Common myeloid progenitor, CD34-positive (primary cell): Measurements from ENCODE around the gene POU2F1.

Experiments
- CTCF ChIA-PET: fragments of 350-600 bp; sonication (Branson Sonifier 250); formaldehyde crosslinking; loops from one replicate; lab custom pipeline; 2021; ENCODE audit warnings: antibody characterized with exemption; lab: Charles Lee
- POLR2A ChIA-PET: fragments of 350-600 bp; sonication (Branson Sonifier 250); formaldehyde crosslinking; loops from one replicate; lab custom pipeline; 2021; ENCODE audit warnings: antibody characterized with exemption; lab: Charles Lee
- DNase-seq, 3 donors: peaks; one replicate each; pipeline versions ENCODE4 v3.0.0 to v3.0.0-alpha.2; 2013
- H3K27ac ChIP-seq, 2 experiments: 1 replicate in 1 of 2; 2 replicates in 1 of 2; pipeline ENCODE4 v1.7.0; 2013; ENCODE audit warnings: inconsistent platforms in 2 of 2, low read length in 2 of 2, mild to moderate bottlenecking in 2 of 2, low read depth in 1 of 2, moderate library complexity in 1 of 2; ENCODE audit not compliant: severe bottlenecking in 2 of 2, insufficient read depth in 1 of 2, poor library complexity in 1 of 2
- H3K27me3 ChIP-seq, 5 experiments: replicated peaks in 2 of 5; 1 replicate in 3 of 5; 2 replicates in 2 of 5; pipeline versions ENCODE4 v1.6.1 to v1.7.0; 2013; ENCODE audit warnings: low read length in 4 of 5, mild to moderate bottlenecking in 2 of 5, moderate library complexity in 2 of 5, inconsistent platforms in 1 of 5; ENCODE audit not compliant: insufficient read depth in 5 of 5, control insufficient read depth in 4 of 5
- H3K36me3 ChIP-seq, 4 experiments: 1 replicate in 2 of 4; 2 replicates in 2 of 4; pipeline versions ENCODE4 v1.6.1 to v1.7.0; 2013; ENCODE audit warnings: low read length in 3 of 4, control low read depth in 1 of 4, mild to moderate bottlenecking in 1 of 4; ENCODE audit not compliant: control insufficient read depth in 4 of 4, insufficient read depth in 4 of 4
- H3K4me1 ChIP-seq, 4 experiments: 1 replicate in 3 of 4; 2 replicates in 1 of 4; pipeline versions ENCODE4 v1.6.1 to v1.7.1; 2013; ENCODE audit warnings: low read length in 3 of 4, mild to moderate bottlenecking in 3 of 4, control low read depth in 1 of 4, inconsistent platforms in 1 of 4, moderate library complexity in 1 of 4; ENCODE audit not compliant: control insufficient read depth in 4 of 4, insufficient read depth in 4 of 4; ENCODE audit errors: control extremely low read depth in 1 of 4
- H3K4me3 ChIP-seq, 7 experiments: 1 replicate in 4 of 7; 2 replicates in 3 of 7; pipeline versions ENCODE4 v1.5.1 to v1.7.0; 2013; ENCODE audit warnings: mild to moderate bottlenecking in 7 of 7, low read length in 6 of 7, moderate library complexity in 6 of 7, inconsistent platforms in 2 of 7, low read depth in 2 of 7, control low read depth in 1 of 7; ENCODE audit not compliant: insufficient read depth in 4 of 7, control insufficient read depth in 1 of 7; ENCODE audit errors: extremely low read depth in 1 of 7
- H3K9me3 ChIP-seq, 5 experiments: 1 replicate in 4 of 5; 2 replicates in 1 of 5; pipeline versions ENCODE4 v1.6.1 to v1.7.1; 2013; ENCODE audit warnings: low read length in 4 of 5, mild to moderate bottlenecking in 2 of 5, inconsistent platforms in 1 of 5, low read depth in 1 of 5, moderate library complexity in 1 of 5; ENCODE audit not compliant: control insufficient read depth in 4 of 5, insufficient read depth in 2 of 5; ENCODE audit errors: control extremely low read depth in 1 of 5
- WGBS: methylation state at CpG from one replicate; pipeline ENCODE4 v1.1.5; 2013; ENCODE audit not compliant: insufficient coverage; 5-methylcytosine and 5-hydroxymethylcytosine counted together

POU2F1 gene

DNA sequence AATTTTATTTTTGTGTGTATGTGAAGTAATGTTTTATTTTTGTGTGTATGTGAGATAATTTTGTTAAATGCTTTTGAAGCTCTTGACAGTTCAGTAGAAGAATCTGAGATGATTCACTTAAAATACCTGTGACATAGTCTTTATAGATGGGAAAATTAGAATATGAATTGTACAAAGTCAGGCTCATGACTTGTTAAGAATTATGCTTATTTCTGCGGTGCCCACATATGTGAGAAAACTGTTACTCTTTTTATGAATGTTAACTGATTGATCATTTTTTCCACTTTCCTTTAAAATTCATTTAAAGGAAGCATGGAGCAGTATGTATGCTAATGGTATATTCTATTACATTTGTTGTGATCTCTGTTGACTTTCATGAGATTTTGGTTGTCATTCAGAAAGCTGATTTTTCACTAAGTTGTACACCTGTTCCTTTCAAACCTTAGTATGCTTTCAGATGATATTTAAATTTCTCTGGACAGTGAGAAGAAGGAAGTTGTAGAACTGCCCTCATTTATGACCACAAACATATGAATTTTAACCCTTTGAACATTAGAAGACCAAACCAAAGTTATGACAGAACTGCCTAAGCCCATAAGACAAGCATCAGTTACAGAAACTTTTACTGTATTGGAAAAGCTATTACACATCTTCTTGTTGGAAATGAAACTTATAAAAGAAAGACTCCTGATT is 110.1 kb downstream of the POU2F1 start:
- no peaks in the 10 kb centered on the region for H3K27me3 ChIP-seq
- CTCF ChIA-PET: interaction anchor here (1.0 to 1.3 kb wide), 2 partner anchors 10 to 202 kb away, joined by 4 read pairs; no protein-coding TSS in a partner anchor
- peaks cover 0 to 12% (median 2%) of the 10 kb centered on the region in 4 experiments for H3K36me3 ChIP-seq
- peak overlapping the region in 1 of 2 experiments; percentile 29 for H3K27ac ChIP-seq
- H3K4me1 ChIP-seq: peaks cover 21 to 55% (median 30%) of the 10 kb centered on the region in 4 experiments
- WGBS: no CpG with 5 or more reads among the region's 1 CpG
- POLR2A ChIA-PET: no interaction called here
- peak overlapping the region in 1 of 7 experiments; percentile 83 for H3K4me3 ChIP-seq
- DNase-seq: peak in 1 of 3 donors; percentile 25
- no peaks in the 10 kb centered on the region for H3K9me3 ChIP-seq

DNA sequence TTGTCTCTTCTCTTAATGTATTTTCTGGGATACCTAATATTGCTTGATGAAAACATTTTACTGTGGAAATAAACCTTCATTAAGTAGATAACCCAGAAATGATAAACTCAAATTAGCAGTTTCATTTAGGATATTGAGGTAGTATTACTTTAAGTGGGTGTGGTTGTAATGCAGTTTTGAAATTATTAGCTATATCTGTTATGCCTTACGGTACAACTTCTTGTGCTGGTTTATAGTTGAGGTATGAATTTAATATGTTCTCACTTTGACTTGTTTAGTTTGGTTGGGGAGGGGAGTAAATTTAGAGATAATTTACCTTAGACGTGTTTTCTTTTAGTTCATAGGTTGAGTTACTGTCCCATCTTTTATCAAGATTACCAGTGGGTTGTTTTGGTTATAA is 111.0 kb downstream of the POU2F1 start:
- Histone ChIP-seq H3K4me3 (peak overlapping the region in 2 of 7 experiments; percentile 55 to 83), H3K4me1 (peaks cover 21 to 55% (median 30%) of the 10 kb centered on the region in 4 experiments), H3K27me3 (no peaks in the 10 kb centered on the region), H3K27ac (peak overlapping the region in 1 of 2 experiments; percentile 62), H3K36me3 (peaks cover 0 to 12% (median 4%) of the 10 kb centered on the region in 4 experiments), H3K9me3 (no peaks in the 10 kb centered on the region)
- no peak for DNase-seq
- ChIA-PET POLR2A (no interaction called here), CTCF (interaction anchor here (1.0 to 1.3 kb wide), 2 partner anchors 60 to 201 kb away, joined by 3 to 4 read pairs; no protein-coding TSS in a partner anchor)
- WGBS: 50% methylated on average over 1 of the region's 2 CpGs

DNA sequence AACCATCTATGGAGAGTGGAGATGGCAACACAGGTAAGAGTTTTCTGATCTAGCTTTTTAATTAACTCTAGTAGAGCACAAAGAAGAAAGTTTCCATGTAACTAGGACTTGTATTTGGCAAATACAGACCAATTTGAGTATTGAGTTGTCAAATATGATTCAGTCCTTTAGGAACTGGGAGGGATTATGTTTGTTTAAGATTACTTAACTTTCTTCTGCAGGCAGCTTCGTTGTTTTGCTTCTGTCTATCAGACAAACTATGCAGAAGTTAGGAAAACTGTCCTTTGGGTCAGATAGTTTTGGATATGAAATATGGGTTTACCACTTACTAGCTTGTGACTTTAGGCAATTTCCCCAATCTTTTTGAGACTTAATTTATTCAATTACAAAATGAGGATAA is 111.8 kb downstream of the POU2F1 start:
- POLR2A ChIA-PET: interaction anchor here (0.9 kb wide), 2 partner anchors 36 to 58 kb away, joined by 3 to 4 read pairs; no protein-coding TSS in a partner anchor
- Histone ChIP-seq H3K27ac (peak overlapping the region in 1 of 2 experiments; percentile 1), H3K9me3 (peaks cover 0 to 5% (median 3%) of the 10 kb centered on the region in 5 experiments), H3K36me3 (peaks cover 0 to 14% (median 6%) of the 10 kb centered on the region in 4 experiments), H3K4me3 (peak overlapping the region in 2 of 7 experiments; percentile 43 to 52), H3K4me1 (peaks cover 21 to 55% (median 30%) of the 10 kb centered on the region in 4 experiments), H3K27me3 (no peaks in the 10 kb centered on the region)
- peak in 2 of 3 donors; percentile 30 to 57 for DNase-seq
- no CpG with 5 or more reads among the region's 1 CpG for WGBS
- CTCF ChIA-PET: interaction anchor here (1.0 to 1.3 kb wide), 2 partner anchors 61 to 65 kb away, joined by 3 to 4 read pairs; no protein-coding TSS in a partner anchor

- DNase-seq: peak in 2 of 3 donors; percentile 58 to 71
- ChIA-PET CTCF (interaction anchor here (1.0 kb wide), 1 partner anchor 65 kb away, joined by 4 read pairs; no protein-coding TSS in a partner anchor), POLR2A (interaction anchor here (0.9 kb wide), 2 partner anchors 37 to 58 kb away, joined by 3 to 4 read pairs; no protein-coding TSS in a partner anchor)
- H3K9me3 ChIP-seq: peaks cover 0 to 7% (median 5%) of the 10 kb centered on the region in 5 experiments
- no CpG with 5 or more reads among the region's 2 CpGs for WGBS
- H3K4me1 ChIP-seq: peaks cover 21 to 55% (median 30%) of the 10 kb centered on the region in 4 experiments
- peak overlapping the region in 1 of 2 experiments; percentile 1 for H3K27ac ChIP-seq
- peaks cover under 1 to 18% (median 12%) of the 10 kb centered on the region in 4 experiments for H3K36me3 ChIP-seq
- peak overlapping the region in 3 of 7 experiments; percentile 13 to 52 (median 27) for H3K4me3 ChIP-seq
- H3K27me3 ChIP-seq: no peaks in the 10 kb centered on the region
Observed at GRCh38 chr1:167333124-167333523, 112.4 kb downstream of the POU2F1 start.

GRCh38 chr1:167333703-167334102 is 113.0 kb downstream of the POU2F1 start:
- Histone ChIP-seq H3K4me1 (peaks cover 15 to 49% (median 24%) of the 10 kb centered on the region in 4 experiments), H3K27ac (no peak overlapping the region), H3K4me3 (peak overlapping the region in 2 of 7 experiments; percentile 13 to 52), H3K27me3 (no peaks in the 10 kb centered on the region), H3K9me3 (peaks cover 5 to 11% (median 5%) of the 10 kb centered on the region in 5 experiments), H3K36me3 (peaks cover 3 to 19% (median 14%) of the 10 kb centered on the region in 4 experiments)
- no peak for DNase-seq
- POLR2A ChIA-PET: no interaction called here
- CTCF ChIA-PET: no interaction called here
- WGBS: no CpG with 5 or more reads among the region's 1 CpG

GRCh38 chr1:167339405-167339804 is 118.7 kb downstream of the POU2F1 start:
- ChIA-PET POLR2A (interaction anchor here (0.7 kb wide), 1 partner anchor 44 kb away, joined by 3 read pairs; no protein-coding TSS in a partner anchor), CTCF (interaction anchor here (0.6 to 1.6 kb wide), 6 partner anchors 13 to 111 kb away, joined by 3 to 4 read pairs (median 3); no protein-coding TSS in a partner anchor)
- no peak for DNase-seq

More at GRCh38 chr1:167339405-167339804, 118.7 kb downstream of the POU2F1 start:
- H3K27me3 ChIP-seq: no peaks in the 10 kb centered on the region
- no peak overlapping the region for H3K4me3 ChIP-seq
- peaks cover 5 to 16% (median 6%) of the 10 kb centered on the region in 5 experiments for H3K9me3 ChIP-seq
- H3K4me1 ChIP-seq: peaks cover 0 to 13% (median 4%) of the 10 kb centered on the region in 4 experiments
- no peak overlapping the region for H3K27ac ChIP-seq
- H3K36me3 ChIP-seq: peaks cover 3 to 26% (median 8%) of the 10 kb centered on the region in 4 experiments
